Measurements from ENCODE around the gene CTXND1. TPM values are rescaled to one million over a fixed set of nuclear protein-coding genes. Genes with fewer than 3 reads are reported as not detected.

The CTXND1 gene
- total and polyA plus RNA-seq, 9 donors, result 0.04 to 0.52 (median 0.14) TPM; not detected in 1

- Histone ChIP-seq H3K4me1 (ENCODE audit: insufficient read depth) (peaks cover 1% of the 10 kb centered on the region), H3K4me3 (no peak overlapping the region), H3K27ac (no peak overlapping the region), H3K36me3 (no peaks in the 10 kb centered on the region), H3K9me3 (no peaks in the 10 kb centered on the region), H3K27me3 (no peaks in the 10 kb centered on the region)
- intact Hi-C loops (cut with DNase I), result loop anchor here in 1 of 4 donors (5.0 kb wide), 1 partner anchor 97 kb away; the partner anchor contains the start of gene ZFAND6
- DNase-seq, result no peak
- 71 to 78% (median 76%) methylated on average over 6 of the region's 6 CpGs for WGBS, 3 donors
- TF ChIP-seq POLR2A (IDR thresholded peaks at IDR 0.05) (no peak), CTCF (IDR thresholded peaks at IDR 0.05) (no peak), EP300 (IDR thresholded peaks at IDR 0.05) (no peak)
Measured at GRCh38 chr15:80154336-80154735, 97.7 kb downstream of the CTXND1 start.

- 67 to 86% (median 79%) methylated on average over 4 of the region's 4 CpGs for WGBS, 3 donors
- no peaks in the 10 kb centered on the region for H3K27me3 ChIP-seq
- H3K27ac ChIP-seq, result no peak overlapping the region
- intact Hi-C loops (cut with DNase I), result loop anchor here in 1 of 4 donors (5.0 kb wide), 1 partner anchor 97 kb away; the partner anchor contains the start of gene ZFAND6
- TF ChIP-seq POLR2A (IDR thresholded peaks at IDR 0.05), result no peak
- TF ChIP-seq CTCF (IDR thresholded peaks at IDR 0.05), result no peak
- TF ChIP-seq EP300 (IDR thresholded peaks at IDR 0.05), result no peak
- H3K36me3 ChIP-seq, result no peaks in the 10 kb centered on the region
- no peaks in the 10 kb centered on the region for H3K9me3 ChIP-seq
- peaks cover 1% of the 10 kb centered on the region for H3K4me1 ChIP-seq (ENCODE audit: insufficient read depth)
- no peak overlapping the region for H3K4me3 ChIP-seq
- no peak for DNase-seq
Measured at GRCh38 chr15:80153900-80154299, 98.1 kb downstream of the CTXND1 start.

- 1 to 2% (median 1%) methylated on average over 41 to 45 of the region's 45 CpGs for WGBS, 3 donors
- DNase-seq, result peak in 2 of 5 donors; percentile 32 to 51
- H3K36me3 ChIP-seq, result no peaks in the 10 kb centered on the region
- peak within 1 kb of the TSS; percentile 47 to 88 for H3K27ac ChIP-seq
- H3K4me1 ChIP-seq (ENCODE audit: insufficient read depth), result peaks cover 1% of the 10 kb centered on the region
- H3K9me3 ChIP-seq, result no peaks in the 10 kb centered on the region
- intact Hi-C loops (cut with DNase I), result loop anchor here in 1 of 4 donors (5.0 kb wide), 1 partner anchor 96 kb away; the partner anchor contains the start of gene ZFAND6
- TF ChIP-seq EP300 (IDR thresholded peaks at IDR 0.05) (no peak), POLR2A (IDR thresholded peaks at IDR 0.05) (peak; percentile 34), CTCF (IDR thresholded peaks at IDR 0.05) (no peak)
- no peaks in the 10 kb centered on the region for H3K27me3 ChIP-seq
- peak within 1 kb of the TSS; percentile 73 for H3K4me3 ChIP-seq
Measured at GRCh38 chr15:80152896-80153876, 98.8 kb downstream of the CTXND1 start, which contains the start of gene FAH. TSS of gene FAH (plus strand) at chr15:80152999. CDS start at chr15:80153055, 56 bp downstream.

DNA sequence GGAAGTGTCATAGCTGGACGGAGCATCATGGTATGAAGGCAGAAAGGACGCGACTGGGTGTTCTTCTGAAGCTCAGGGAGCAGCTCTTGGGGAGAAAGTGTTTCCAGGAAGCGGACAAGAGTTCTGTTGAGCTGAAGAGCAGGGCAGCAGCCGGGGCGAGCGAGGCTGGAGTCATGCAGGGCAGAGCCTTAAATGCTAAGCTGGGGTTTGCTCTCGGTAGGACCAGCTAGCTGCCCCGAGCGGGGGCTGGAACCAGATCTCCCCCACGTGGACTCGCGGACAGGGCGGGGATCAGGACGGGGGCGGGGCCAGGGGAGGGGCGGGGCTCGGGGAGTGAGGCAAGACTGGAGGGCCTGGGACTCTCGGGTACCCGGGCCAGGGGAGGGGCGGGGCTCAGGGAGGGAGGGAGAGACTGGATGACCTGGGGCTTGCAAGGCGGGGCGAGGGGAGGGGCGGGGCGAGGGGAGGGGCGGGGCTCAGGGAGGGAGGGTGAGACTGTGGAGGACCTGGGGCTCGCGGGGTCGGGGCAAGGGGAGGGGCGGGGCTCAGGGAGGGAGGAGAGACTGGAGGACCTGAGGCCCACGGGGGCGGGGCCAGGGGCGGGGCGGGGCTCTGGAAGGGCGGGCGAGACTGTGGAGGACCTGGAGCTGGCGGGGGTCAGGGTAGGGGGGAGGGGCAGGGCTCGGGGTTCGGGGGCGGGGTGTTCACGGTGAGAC is 99.7 kb downstream of the CTXND1 start:
- TF ChIP-seq CTCF (IDR thresholded peaks at IDR 0.05) (no peak), EP300 (IDR thresholded peaks at IDR 0.05) (no peak), POLR2A (IDR thresholded peaks at IDR 0.05) (no peak)
- H3K9me3 ChIP-seq, result no peaks in the 10 kb centered on the region
- H3K36me3 ChIP-seq, result no peaks in the 10 kb centered on the region
- H3K27me3 ChIP-seq, result no peaks in the 10 kb centered on the region
- peak; percentile 96 to 99 (median 98) for DNase-seq
- H3K4me1 ChIP-seq (ENCODE audit: insufficient read depth), result peaks cover 1% of the 10 kb centered on the region
- 0 to 2% (median 1%) methylated on average over 19 to 35 of the region's 41 CpGs for WGBS, 3 donors
- intact Hi-C loops (cut with DNase I), result loop anchor here in 1 of 4 donors (5.0 kb wide), 1 partner anchor 95 kb away; the partner anchor contains the start of gene ZFAND6
- H3K27ac ChIP-seq, result peak overlapping the region; percentile 47 to 88
- peak overlapping the region; percentile 73 for H3K4me3 ChIP-seq
